22Rv1 (cell line): ENCODE data around the gene OR13H1.
"Not testable (repeated sequence)": the region's sequence is repeated elsewhere in the genome, so short reads cannot be mapped to it uniquely, and the experiment has no call there.

Source experiments
- ZFX ChIP-seq: fragments of 450-650 bp; IDR thresholded peaks from 2 replicates; pipeline ENCODE4 v1.6.1; 2017; ENCODE audit warnings: antibody characterized with exemption, borderline replicate concordance
- TF ChIP-seq, protein P1 (sequence below): fragments of 450-650 bp; IDR thresholded peaks from 2 replicates; pipeline ENCODE4 v1.5.1; 2017; ENCODE audit warnings: mild to moderate bottlenecking

DNA sequence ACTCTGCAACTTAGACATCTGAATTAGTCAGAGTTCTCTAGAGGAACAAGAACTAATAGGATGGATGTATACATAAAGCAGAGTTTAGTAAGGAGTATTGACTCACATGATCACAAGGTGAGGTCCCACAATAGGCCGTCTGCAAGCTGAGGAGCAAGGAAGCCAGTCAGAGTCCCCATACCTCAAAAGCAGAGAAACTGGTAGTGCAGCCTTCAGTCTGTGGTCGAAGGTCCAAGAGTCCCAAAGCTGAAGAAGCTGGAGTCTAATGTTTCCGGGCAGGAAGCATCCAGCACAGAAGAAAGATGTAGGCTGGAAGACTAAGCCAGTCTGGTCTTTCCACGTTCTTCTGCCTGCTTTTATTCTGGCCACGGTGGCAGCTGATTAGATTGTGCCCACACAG, 42.3 kb upstream of the OR13H1 start:
- TF ChIP-seq, protein P1, sequence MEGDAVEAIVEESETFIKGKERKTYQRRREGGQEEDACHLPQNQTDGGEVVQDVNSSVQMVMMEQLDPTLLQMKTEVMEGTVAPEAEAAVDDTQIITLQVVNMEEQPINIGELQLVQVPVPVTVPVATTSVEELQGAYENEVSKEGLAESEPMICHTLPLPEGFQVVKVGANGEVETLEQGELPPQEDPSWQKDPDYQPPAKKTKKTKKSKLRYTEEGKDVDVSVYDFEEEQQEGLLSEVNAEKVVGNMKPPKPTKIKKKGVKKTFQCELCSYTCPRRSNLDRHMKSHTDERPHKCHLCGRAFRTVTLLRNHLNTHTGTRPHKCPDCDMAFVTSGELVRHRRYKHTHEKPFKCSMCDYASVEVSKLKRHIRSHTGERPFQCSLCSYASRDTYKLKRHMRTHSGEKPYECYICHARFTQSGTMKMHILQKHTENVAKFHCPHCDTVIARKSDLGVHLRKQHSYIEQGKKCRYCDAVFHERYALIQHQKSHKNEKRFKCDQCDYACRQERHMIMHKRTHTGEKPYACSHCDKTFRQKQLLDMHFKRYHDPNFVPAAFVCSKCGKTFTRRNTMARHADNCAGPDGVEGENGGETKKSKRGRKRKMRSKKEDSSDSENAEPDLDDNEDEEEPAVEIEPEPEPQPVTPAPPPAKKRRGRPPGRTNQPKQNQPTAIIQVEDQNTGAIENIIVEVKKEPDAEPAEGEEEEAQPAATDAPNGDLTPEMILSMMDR, result not testable (repeated sequence)
- not testable (repeated sequence) for TF ChIP-seq ZFX
